Measurements from ENCODE around the gene SCGB1A1.

DNA sequence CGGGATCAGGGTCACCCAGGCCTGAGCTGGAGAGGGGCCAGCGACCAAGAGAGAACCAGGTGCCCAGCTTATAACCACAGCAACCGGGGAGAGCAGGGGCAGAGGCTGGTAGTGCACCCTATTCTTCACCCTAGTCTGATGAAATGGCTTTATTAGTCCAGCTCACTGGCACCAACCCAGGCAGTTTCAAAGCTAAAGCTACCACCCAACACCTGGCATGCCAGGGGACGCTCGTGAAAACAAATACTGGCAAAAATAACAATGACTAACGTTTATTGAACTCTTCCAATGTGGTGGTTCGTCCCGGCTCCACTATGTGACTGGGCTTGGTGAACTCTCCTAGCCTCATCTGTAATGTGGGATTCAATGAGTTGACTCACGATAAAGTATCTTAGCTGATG lies 30.6 kb downstream of the SCGB1A1 start:
- TF ChIP-seq, protein P1, sequence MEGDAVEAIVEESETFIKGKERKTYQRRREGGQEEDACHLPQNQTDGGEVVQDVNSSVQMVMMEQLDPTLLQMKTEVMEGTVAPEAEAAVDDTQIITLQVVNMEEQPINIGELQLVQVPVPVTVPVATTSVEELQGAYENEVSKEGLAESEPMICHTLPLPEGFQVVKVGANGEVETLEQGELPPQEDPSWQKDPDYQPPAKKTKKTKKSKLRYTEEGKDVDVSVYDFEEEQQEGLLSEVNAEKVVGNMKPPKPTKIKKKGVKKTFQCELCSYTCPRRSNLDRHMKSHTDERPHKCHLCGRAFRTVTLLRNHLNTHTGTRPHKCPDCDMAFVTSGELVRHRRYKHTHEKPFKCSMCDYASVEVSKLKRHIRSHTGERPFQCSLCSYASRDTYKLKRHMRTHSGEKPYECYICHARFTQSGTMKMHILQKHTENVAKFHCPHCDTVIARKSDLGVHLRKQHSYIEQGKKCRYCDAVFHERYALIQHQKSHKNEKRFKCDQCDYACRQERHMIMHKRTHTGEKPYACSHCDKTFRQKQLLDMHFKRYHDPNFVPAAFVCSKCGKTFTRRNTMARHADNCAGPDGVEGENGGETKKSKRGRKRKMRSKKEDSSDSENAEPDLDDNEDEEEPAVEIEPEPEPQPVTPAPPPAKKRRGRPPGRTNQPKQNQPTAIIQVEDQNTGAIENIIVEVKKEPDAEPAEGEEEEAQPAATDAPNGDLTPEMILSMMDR (IDR thresholded peaks at IDR 0.05) = no peak
- no peak for TF ChIP-seq ZFX (IDR thresholded peaks at IDR 0.05; ENCODE audit: borderline replicate concordance)
